Epithelial cell of esophagus (primary cell): Measurements from ENCODE around the gene ANK3.

Experiments
- DNase-seq: peaks from one replicate; pipeline ENCODE4 v3.0.0; 2010; ENCODE audit warnings: low read depth
- H3K4me3 ChIP-seq: 2 replicates; pipeline ENCODE4 v1.5.1; 2011; ENCODE audit warnings: mild to moderate bottlenecking, low read length, control low read depth
- CTCF ChIP-seq: IDR thresholded peaks from 2 replicates; pipeline ENCODE4 v1.5.1; 2011; ENCODE audit warnings: low read depth, mild to moderate bottlenecking, low read length, control low read depth, inconsistent platforms; ENCODE audit not compliant: insufficient read depth; ENCODE audit errors: missing control alignments

ANK3 gene

DNA sequence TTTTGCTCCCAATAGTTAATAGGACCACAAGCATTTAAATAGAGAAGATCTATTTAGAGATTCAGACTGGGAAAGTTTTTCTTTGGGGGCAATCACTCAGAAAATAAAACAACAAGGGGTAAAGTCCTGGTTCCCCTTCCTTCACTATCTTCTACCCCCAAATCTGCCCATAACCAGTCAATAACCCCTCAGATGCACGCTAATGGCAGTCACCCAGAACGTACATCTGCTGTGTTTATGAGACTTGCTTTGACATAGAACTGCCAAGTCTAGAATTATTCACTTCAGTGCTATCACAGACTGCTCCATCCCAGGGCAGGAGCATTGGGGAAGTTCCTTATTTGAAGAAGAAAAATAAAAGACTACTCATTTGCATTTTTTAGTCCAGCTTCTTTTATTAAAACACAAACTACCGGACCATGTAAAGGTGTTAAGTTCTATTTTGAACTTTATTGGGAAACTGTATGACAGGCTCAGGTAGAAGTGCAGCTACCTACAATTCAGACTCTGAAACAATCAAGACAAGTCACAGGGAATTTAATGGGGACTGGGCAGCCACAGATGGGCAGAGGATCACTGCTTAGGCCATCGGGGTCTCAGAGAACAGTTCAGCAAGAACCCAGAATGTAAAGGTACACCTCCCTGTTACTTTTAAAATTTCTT lies 38.4 kb downstream of the ANK3 start:
- H3K4me3 ChIP-seq = no peak overlapping the region
- DNase-seq = no peak
- TF ChIP-seq CTCF = no peak

GRCh38 chr10:60350400-60350799 lies 39.3 kb downstream of the ANK3 start:
- no peak for TF ChIP-seq CTCF
- DNase-seq = no peak
- no peak overlapping the region for H3K4me3 ChIP-seq

DNA sequence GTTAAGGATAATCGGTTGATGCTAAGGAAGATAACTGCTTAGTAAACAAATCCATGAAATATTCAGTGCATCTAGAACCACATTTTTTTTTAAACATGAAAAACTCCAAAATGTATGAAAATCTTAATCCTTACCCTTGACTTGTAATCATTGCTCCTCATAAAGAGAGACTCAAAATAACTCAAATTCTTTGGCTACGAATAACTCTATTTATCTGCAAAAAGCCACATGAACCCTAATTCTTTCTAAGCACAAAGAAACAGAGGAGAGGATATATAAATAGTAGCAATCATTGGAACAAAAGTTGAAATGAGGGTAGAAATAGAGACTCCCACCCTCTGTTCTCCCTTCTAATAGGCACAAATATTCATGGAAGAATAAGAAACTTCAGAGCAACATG lies 40.2 kb downstream of the ANK3 start:
- DNase-seq = no peak
- no peak for TF ChIP-seq CTCF
- H3K4me3 ChIP-seq = no peak overlapping the region

- H3K4me3 ChIP-seq = no peak overlapping the region
- DNase-seq = no peak
- TF ChIP-seq CTCF = no peak
These were observed 40.7 kb downstream of the ANK3 start for GRCh38 chr10:60348982-60349381.

DNA sequence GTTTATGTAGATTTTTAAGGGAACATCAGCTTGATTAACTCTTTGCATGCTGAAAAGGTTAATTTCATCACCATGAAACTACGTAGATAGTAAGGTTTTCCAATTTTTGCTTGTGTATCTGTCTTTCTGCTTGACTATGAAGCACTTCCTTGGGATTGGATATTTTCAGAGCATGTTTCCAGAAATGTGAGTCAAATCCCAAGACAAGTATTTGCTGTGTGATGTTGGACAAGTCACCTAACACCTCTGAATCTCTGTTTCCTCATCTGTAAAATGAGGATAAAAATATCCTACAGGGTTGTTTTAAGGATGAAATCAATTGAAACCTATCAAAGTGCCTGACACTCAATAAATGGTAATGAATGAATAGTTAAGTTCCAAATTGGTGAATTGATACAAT lies 42.4 kb downstream of the ANK3 start:
- no peak overlapping the region for H3K4me3 ChIP-seq
- no peak for DNase-seq
- TF ChIP-seq CTCF = no peak

- peak; percentile 2 for DNase-seq
- no peak overlapping the region for H3K4me3 ChIP-seq
- no peak for TF ChIP-seq CTCF
These were observed 43.0 kb downstream of the ANK3 start for GRCh38 chr10:60346661-60347060.

GRCh38 chr10:60343254-60343653 lies 46.4 kb downstream of the ANK3 start:
- DNase-seq = no peak
- no peak overlapping the region for H3K4me3 ChIP-seq
- no peak for TF ChIP-seq CTCF
